GM23338 (cell line): ENCODE results near the gene PLPP7. TPM values are rescaled to one million over a fixed set of nuclear protein-coding genes. Genes with fewer than 3 reads are reported as not detected.

Experiments used
- ATAC-seq: fragments of 200-7000 bp; cut with Tn5 transposase; 3 replicates; pipeline ENCODE4 v1.9.1; 2020
- DNase-seq: peaks from one replicate; pipeline ENCODE4 v3.0.0-alpha.2; 2015; ENCODE audit warnings: low spot score
- H2AFZ ChIP-seq: fragments of 200-600 bp; sonication (generic); 2 replicates; pipeline ENCODE4 v1.8.0; 2016; ENCODE audit warnings: antibody characterized with exemption, mild to moderate bottlenecking, moderate library complexity
- H3F3A ChIP-seq: fragments of 200-600 bp; sonication (generic); replicated peaks from 2 replicates; pipeline ENCODE4 v1.8.0; 2017; ENCODE audit warnings: antibody characterized with exemption, mixed run types, low read depth
- H3K27ac ChIP-seq: fragments of 200-600 bp; sonication (generic); 2 replicates; pipeline ENCODE4 v1.6.1; 2016; ENCODE audit warnings: low read depth
- H3K27me3 ChIP-seq: fragments of 200-600 bp; sonication (generic); 2 replicates; pipeline ENCODE4 v1.8.0; 2016; ENCODE audit warnings: mild to moderate bottlenecking, mixed run types, moderate library complexity; ENCODE audit not compliant: insufficient read depth
- H3K36me3 ChIP-seq: fragments of 200-600 bp; sonication (generic); 2 replicates; pipeline ENCODE4 v1.8.0; 2016; ENCODE audit warnings: mild to moderate bottlenecking; ENCODE audit not compliant: insufficient read depth
- H3K4me1 ChIP-seq: fragments of 200-600 bp; sonication (generic); 2 replicates; pipeline ENCODE4 v1.8.0; 2016; ENCODE audit warnings: mild to moderate bottlenecking, moderate library complexity; ENCODE audit not compliant: insufficient read depth
- H3K4me2 ChIP-seq: fragments of 200-600 bp; sonication (generic); 2 replicates; pipeline ENCODE4 v1.7.1; 2017; ENCODE audit warnings: mixed run types
- H3K4me3 ChIP-seq: fragments of 200-600 bp; sonication (generic); 2 replicates; pipeline ENCODE4 v1.6.1; 2016; ENCODE audit warnings: mixed run types
- H3K79me2 ChIP-seq: fragments of 200-600 bp; sonication (generic); replicated peaks from 2 replicates; pipeline ENCODE4 v1.8.0; 2017; ENCODE audit warnings: mild to moderate bottlenecking; ENCODE audit not compliant: insufficient read depth
- H3K9me2 ChIP-seq: fragments of 200-600 bp; sonication (generic); 2 replicates; pipeline ENCODE4 v1.8.0; 2017; ENCODE audit not compliant: insufficient read depth
- H4K20me1 ChIP-seq: fragments of 200-600 bp; sonication (generic); replicated peaks from 2 replicates; pipeline ENCODE4 v1.8.0; 2017; ENCODE audit warnings: mild to moderate bottlenecking; ENCODE audit not compliant: insufficient read depth
- H3K27ac Mint-ChIP-seq: 2 replicates; pipeline ENCODE4 v1.8.0; 2020; ENCODE audit warnings: inconsistent platforms, mild to moderate bottlenecking, moderate library complexity, mixed read lengths
- H3K27me3 Mint-ChIP-seq: 3 replicates; pipeline ENCODE4 v1.8.0; 2022; ENCODE audit warnings: low read depth, mild to moderate bottlenecking, moderate library complexity, mixed read lengths, inconsistent platforms; ENCODE audit not compliant: insufficient read depth, poor library complexity
- H3K36me3 Mint-ChIP-seq: 3 replicates; pipeline ENCODE4 v1.8.0; 2021; ENCODE audit warnings: low read depth, mild to moderate bottlenecking, inconsistent platforms, moderate library complexity, mixed read lengths
- H3K4me1 Mint-ChIP-seq: 3 replicates; pipeline ENCODE4 v1.8.0; 2020; ENCODE audit warnings: mild to moderate bottlenecking, inconsistent platforms, mixed read lengths
- H3K4me3 Mint-ChIP-seq: 3 replicates; pipeline ENCODE4 v1.8.0; 2021; ENCODE audit warnings: moderate library complexity, mild to moderate bottlenecking, inconsistent platforms, mixed read lengths
- H3K9me3 Mint-ChIP-seq: 3 replicates; pipeline ENCODE4 v1.8.0; 2020; ENCODE audit warnings: moderate library complexity, mild to moderate bottlenecking, inconsistent platforms, mixed read lengths
- CREB1 ChIP-seq: fragments of 250-450 bp; sonication (Bioruptor Pico); IDR thresholded peaks from 2 replicates; pipeline ENCODE4 v1.5.0; 2020; ENCODE audit warnings: low read depth, mild to moderate bottlenecking, moderate library complexity
- EZH2phosphoT487 ChIP-seq: fragments of 200-600 bp; sonication (generic); IDR thresholded peaks from one replicate; pipeline ENCODE4 v1.8.1; 2018; ENCODE audit warnings: antibody characterized with exemption; ENCODE audit not compliant: unreplicated experiment
- NANOG ChIP-seq: IDR thresholded peaks from 2 replicates; pipeline ENCODE4 v1.6.1; 2016; ENCODE audit warnings: antibody characterized with exemption, borderline replicate concordance
- ZNF114 ChIP-seq: fragments of 250-450 bp; sonication (Bioruptor Pico); IDR thresholded peaks from 2 replicates; pipeline ENCODE4 v1.5.0; 2020; ENCODE audit warnings: mild to moderate bottlenecking, moderate library complexity
- polyA plus RNA-seq: library from polyadenylated mRNA; unstranded; fragments of >200 nt; fragmentation: Nextera tagmentation; extraction: Ambion mirVana; gene quantifications from 2 replicates; pipeline ENCODE4 v1.2.1, GENCODE V29; 2016
- total RNA-seq: library from RNA; depleted of rRNA; stranded (reverse); fragments of >200 nt; shearing (Covaris generic); gene quantifications from 2 replicates; pipeline ENCODE4 v1.2.3, GENCODE V29; 2014
- TF ChIP-seq, protein P1 (sequence below): fragments of 250-450 bp; sonication (Bioruptor Pico); IDR thresholded peaks from 2 replicates; pipeline ENCODE4 v1.5.0; 2020; ENCODE audit warnings: mild to moderate bottlenecking, moderate library complexity
- TF ChIP-seq, protein P2 (sequence below): IDR thresholded peaks from one replicate; pipeline ENCODE4 v1.6.1; 2018; ENCODE audit warnings: antibody characterized with exemption; ENCODE audit not compliant: unreplicated experiment

Gene PLPP7
- total and polyA plus RNA-seq, 2 experiments from 2014 or later = 1.6 to 2.4 TPM

DNA sequence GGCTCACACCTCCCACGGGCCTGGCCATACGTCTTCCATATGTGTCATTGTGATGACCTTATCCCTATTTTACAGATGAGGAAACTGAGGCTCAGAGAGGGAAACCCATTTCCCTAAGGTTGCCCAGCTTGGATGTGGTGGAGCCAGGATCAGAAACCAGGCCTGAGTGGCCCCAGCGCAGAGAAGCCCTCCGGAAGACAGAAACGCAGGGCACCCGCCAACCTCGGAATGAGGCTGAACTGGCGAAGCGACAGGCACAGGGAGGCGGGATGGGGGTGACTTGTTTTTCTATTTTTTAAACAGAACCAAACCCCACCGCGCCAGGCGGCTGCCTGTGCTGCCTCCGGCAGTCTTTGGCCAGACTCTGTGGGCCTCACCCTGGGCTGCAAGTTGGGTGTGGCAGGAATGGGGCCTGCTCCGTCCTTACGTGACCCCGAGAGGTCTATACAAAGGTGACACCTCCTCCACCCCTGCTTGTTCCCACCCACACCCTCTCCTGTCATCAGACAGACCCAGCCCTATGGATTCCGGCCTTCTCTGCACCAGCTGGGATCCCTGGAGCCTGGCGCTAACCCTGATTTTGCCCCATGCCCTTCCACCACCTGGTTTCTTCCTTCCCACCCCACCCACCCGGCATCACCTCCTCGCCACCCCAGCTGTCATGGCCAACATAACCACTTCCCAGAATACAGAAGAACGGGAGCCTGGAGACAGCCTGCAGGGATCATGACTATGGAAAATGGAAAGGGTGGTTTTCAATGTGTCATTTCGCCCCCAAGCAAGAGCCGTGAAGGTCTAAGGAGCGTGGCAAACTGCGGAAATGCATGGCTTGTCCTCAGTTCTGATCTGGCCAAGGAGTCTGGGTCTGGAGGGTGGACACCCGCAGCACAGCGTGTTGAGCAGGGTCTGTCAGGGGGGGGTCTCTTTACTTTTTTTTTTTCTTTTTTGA, 23.6 kb downstream of the PLPP7 start (continued):
- TF ChIP-seq, protein P1, sequence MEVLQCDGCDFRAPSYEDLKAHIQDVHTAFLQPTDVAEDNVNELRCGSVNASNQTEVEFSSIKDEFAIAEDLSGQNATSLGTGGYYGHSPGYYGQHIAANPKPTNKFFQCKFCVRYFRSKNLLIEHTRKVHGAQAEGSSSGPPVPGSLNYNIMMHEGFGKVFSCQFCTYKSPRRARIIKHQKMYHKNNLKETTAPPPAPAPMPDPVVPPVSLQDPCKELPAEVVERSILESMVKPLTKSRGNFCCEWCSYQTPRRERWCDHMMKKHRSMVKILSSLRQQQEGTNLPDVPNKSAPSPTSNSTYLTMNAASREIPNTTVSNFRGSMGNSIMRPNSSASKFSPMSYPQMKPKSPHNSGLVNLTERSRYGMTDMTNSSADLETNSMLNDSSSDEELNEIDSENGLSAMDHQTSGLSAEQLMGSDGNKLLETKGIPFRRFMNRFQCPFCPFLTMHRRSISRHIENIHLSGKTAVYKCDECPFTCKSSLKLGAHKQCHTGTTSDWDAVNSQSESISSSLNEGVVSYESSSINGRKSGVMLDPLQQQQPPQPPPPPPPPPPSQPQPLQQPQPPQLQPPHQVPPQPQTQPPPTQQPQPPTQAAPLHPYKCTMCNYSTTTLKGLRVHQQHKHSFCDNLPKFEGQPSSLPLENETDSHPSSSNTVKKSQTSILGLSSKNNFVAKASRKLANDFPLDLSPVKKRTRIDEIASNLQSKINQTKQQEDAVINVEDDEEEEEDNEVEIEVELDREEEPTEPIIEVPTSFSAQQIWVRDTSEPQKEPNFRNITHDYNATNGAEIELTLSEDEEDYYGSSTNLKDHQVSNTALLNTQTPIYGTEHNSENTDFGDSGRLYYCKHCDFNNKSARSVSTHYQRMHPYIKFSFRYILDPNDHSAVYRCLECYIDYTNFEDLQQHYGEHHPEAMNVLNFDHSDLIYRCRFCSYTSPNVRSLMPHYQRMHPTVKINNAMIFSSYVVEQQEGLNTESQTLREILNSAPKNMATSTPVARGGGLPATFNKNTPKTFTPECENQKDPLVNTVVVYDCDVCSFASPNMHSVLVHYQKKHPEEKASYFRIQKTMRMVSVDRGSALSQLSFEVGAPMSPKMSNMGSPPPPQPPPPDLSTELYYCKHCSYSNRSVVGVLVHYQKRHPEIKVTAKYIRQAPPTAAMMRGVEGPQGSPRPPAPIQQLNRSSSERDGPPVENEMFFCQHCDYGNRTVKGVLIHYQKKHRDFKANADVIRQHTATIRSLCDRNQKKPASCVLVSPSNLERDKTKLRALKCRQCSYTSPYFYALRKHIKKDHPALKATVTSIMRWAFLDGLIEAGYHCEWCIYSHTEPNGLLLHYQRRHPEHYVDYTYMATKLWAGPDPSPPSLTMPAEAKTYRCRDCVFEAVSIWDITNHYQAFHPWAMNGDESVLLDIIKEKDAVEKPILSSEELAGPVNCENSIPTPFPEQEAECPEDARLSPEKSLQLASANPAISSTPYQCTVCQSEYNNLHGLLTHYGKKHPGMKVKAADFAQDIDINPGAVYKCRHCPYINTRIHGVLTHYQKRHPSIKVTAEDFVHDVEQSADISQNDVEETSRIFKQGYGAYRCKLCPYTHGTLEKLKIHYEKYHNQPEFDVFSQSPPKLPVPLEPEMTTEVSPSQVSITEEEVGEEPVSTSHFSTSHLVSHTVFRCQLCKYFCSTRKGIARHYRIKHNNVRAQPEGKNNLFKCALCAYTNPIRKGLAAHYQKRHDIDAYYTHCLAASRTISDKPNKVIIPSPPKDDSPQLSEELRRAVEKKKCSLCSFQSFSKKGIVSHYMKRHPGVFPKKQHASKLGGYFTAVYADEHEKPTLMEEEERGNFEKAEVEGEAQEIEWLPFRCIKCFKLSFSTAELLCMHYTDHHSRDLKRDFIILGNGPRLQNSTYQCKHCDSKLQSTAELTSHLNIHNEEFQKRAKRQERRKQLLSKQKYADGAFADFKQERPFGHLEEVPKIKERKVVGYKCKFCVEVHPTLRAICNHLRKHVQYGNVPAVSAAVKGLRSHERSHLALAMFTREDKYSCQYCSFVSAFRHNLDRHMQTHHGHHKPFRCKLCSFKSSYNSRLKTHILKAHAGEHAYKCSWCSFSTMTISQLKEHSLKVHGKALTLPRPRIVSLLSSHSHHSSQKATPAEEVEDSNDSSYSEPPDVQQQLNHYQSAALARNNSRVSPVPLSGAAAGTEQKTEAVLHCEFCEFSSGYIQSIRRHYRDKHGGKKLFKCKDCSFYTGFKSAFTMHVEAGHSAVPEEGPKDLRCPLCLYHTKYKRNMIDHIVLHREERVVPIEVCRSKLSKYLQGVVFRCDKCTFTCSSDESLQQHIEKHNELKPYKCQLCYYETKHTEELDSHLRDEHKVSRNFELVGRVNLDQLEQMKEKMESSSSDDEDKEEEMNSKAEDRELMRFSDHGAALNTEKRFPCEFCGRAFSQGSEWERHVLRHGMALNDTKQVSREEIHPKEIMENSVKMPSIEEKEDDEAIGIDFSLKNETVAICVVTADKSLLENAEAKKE (CRISPR knock-in tag) = no peak
- no peak for TF ChIP-seq CREB1 (CRISPR knock-in tag)

DNA sequence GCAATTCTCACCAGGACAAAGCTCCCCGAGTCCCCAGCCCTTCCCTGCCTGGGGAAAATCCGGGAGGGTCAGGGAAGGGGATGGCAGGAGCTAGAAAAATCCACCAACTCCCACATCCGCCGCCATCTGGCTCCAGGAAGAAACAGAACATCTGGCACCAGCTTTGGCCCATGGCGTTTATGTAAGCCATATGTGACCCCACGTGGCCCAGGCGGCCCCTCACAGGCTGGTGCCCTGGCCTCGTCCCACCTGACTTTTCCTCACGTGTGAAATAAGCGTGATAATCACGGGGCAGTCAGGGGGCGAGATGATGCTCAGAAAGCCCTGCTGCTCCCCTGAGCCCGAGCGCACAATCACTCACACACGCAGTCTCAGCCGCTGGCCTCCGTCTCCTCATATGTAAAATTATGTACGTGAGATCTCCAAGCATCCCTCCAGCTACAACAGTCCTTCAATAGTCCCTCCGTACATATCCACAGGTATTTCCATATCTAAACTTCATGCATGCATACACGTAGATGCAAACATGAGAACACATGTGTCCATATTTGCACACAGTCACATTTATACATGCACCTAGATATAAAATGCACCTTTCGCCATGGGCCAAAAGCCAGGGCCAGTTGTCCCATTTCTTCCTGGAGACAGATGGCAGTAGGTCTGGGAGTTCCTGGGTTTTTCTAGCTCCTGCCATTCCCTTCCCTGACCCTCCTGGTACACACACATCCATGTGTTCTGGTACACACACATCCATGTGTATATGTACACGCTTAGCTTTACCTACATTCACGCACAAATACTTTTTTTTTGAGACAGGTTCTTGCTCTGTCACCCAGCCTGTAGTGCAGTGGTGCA, 28.9 kb downstream of the PLPP7 start:
- no peaks in the 10 kb centered on the region for H3K4me1 ChIP-seq
- Mint-ChIP-seq H3K27me3 (peaks cover 6% of the 10 kb centered on the region), H3K36me3 (no peaks in the 10 kb centered on the region; the same call in 2 of the 3 replicates), H3K4me3 (no peak overlapping the region), H3K4me1 (no peaks in the 10 kb centered on the region), H3K27ac (no peak overlapping the region), H3K9me3 (no peaks in the 10 kb centered on the region)
- no peak overlapping the region for H3K4me3 ChIP-seq
- H4K20me1 ChIP-seq = no peaks in the 10 kb centered on the region
- ATAC-seq (no peak), DNase-seq (no peak)
- no peaks in the 10 kb centered on the region for H3K9me2 ChIP-seq
- H3K36me3 ChIP-seq = no peaks in the 10 kb centered on the region
- H2AFZ ChIP-seq = no peak overlapping the region
- H3K79me2 ChIP-seq = no peaks in the 10 kb centered on the region
- no peak overlapping the region for H3K4me2 ChIP-seq
- no peak overlapping the region for H3K27ac ChIP-seq
- H3F3A ChIP-seq = no peaks in the 10 kb centered on the region; the same call in 1 of the 2 replicates
- H3K27me3 ChIP-seq = no peaks in the 10 kb centered on the region
- TF ChIP-seq NANOG (no peak), ZNF114 (no peak), EZH2phosphoT487 (no peak)
- TF ChIP-seq, protein P2, sequence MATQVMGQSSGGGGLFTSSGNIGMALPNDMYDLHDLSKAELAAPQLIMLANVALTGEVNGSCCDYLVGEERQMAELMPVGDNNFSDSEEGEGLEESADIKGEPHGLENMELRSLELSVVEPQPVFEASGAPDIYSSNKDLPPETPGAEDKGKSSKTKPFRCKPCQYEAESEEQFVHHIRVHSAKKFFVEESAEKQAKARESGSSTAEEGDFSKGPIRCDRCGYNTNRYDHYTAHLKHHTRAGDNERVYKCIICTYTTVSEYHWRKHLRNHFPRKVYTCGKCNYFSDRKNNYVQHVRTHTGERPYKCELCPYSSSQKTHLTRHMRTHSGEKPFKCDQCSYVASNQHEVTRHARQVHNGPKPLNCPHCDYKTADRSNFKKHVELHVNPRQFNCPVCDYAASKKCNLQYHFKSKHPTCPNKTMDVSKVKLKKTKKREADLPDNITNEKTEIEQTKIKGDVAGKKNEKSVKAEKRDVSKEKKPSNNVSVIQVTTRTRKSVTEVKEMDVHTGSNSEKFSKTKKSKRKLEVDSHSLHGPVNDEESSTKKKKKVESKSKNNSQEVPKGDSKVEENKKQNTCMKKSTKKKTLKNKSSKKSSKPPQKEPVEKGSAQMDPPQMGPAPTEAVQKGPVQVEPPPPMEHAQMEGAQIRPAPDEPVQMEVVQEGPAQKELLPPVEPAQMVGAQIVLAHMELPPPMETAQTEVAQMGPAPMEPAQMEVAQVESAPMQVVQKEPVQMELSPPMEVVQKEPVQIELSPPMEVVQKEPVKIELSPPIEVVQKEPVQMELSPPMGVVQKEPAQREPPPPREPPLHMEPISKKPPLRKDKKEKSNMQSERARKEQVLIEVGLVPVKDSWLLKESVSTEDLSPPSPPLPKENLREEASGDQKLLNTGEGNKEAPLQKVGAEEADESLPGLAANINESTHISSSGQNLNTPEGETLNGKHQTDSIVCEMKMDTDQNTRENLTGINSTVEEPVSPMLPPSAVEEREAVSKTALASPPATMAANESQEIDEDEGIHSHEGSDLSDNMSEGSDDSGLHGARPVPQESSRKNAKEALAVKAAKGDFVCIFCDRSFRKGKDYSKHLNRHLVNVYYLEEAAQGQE = no peak
